GM12873 (cell line): ENCODE measurements around the gene PROM2.

ENCODE experiments used
- CTCF ChIP-seq: IDR thresholded peaks from 2 replicates; pipeline ENCODE4 v1.5.1; 2012; ENCODE audit warnings: low read depth, mild to moderate bottlenecking, moderate library complexity, low read length, control low read depth; ENCODE audit not compliant: insufficient read depth; ENCODE audit errors: missing control alignments

Gene PROM2

GRCh38 chr2:95325026-95325425, 50.8 kb downstream of the PROM2 start:
- no peak for TF ChIP-seq CTCF

GRCh38 chr2:95325590-95326432, 51.6 kb downstream of the PROM2 start:
- no peak for TF ChIP-seq CTCF

- TF ChIP-seq CTCF: no peak
Observed at GRCh38 chr2:95326433-95327140, 52.3 kb downstream of the PROM2 start.

- no peak for TF ChIP-seq CTCF
Observed at GRCh38 chr2:95327861-95328260, 53.6 kb downstream of the PROM2 start.

- TF ChIP-seq CTCF: no peak
Observed at GRCh38 chr2:95328358-95329125, 54.3 kb downstream of the PROM2 start.

- no peak for TF ChIP-seq CTCF
Observed at GRCh38 chr2:95329401-95329800, 55.2 kb downstream of the PROM2 start.
